GM23338 (cell line): ENCODE results near the gene TNFAIP3. TPM values are rescaled to one million over a fixed set of nuclear protein-coding genes. Genes with fewer than 3 reads are reported as not detected.
A peak's percentile ranks its signal among the peaks of the same experiment; 100 is the strongest.

Source experiments
- ATAC-seq: fragments of 200-7000 bp; cut with Tn5 transposase; 3 replicates; pipeline ENCODE4 v1.9.1; 2020
- DNase-seq: peaks from one replicate; pipeline ENCODE4 v3.0.0-alpha.2; 2015; ENCODE audit warnings: low spot score
- H2AFZ ChIP-seq: fragments of 200-600 bp; sonication (generic); 2 replicates; pipeline ENCODE4 v1.8.0; 2016; ENCODE audit warnings: antibody characterized with exemption, mild to moderate bottlenecking, moderate library complexity
- H3F3A ChIP-seq: fragments of 200-600 bp; sonication (generic); replicated peaks from 2 replicates; pipeline ENCODE4 v1.8.0; 2017; ENCODE audit warnings: antibody characterized with exemption, mixed run types, low read depth
- H3K27ac ChIP-seq: fragments of 200-600 bp; sonication (generic); 2 replicates; pipeline ENCODE4 v1.6.1; 2016; ENCODE audit warnings: low read depth
- H3K27me3 ChIP-seq: fragments of 200-600 bp; sonication (generic); 2 replicates; pipeline ENCODE4 v1.8.0; 2016; ENCODE audit warnings: mild to moderate bottlenecking, mixed run types, moderate library complexity; ENCODE audit not compliant: insufficient read depth
- H3K36me3 ChIP-seq: fragments of 200-600 bp; sonication (generic); 2 replicates; pipeline ENCODE4 v1.8.0; 2016; ENCODE audit warnings: mild to moderate bottlenecking; ENCODE audit not compliant: insufficient read depth
- H3K4me1 ChIP-seq: fragments of 200-600 bp; sonication (generic); 2 replicates; pipeline ENCODE4 v1.8.0; 2016; ENCODE audit warnings: mild to moderate bottlenecking, moderate library complexity; ENCODE audit not compliant: insufficient read depth
- H3K4me2 ChIP-seq: fragments of 200-600 bp; sonication (generic); 2 replicates; pipeline ENCODE4 v1.7.1; 2017; ENCODE audit warnings: mixed run types
- H3K4me3 ChIP-seq: fragments of 200-600 bp; sonication (generic); 2 replicates; pipeline ENCODE4 v1.6.1; 2016; ENCODE audit warnings: mixed run types
- H3K79me2 ChIP-seq: fragments of 200-600 bp; sonication (generic); replicated peaks from 2 replicates; pipeline ENCODE4 v1.8.0; 2017; ENCODE audit warnings: mild to moderate bottlenecking; ENCODE audit not compliant: insufficient read depth
- H3K9me2 ChIP-seq: fragments of 200-600 bp; sonication (generic); 2 replicates; pipeline ENCODE4 v1.8.0; 2017; ENCODE audit not compliant: insufficient read depth
- H4K20me1 ChIP-seq: fragments of 200-600 bp; sonication (generic); replicated peaks from 2 replicates; pipeline ENCODE4 v1.8.0; 2017; ENCODE audit warnings: mild to moderate bottlenecking; ENCODE audit not compliant: insufficient read depth
- H3K27ac Mint-ChIP-seq: 2 replicates; pipeline ENCODE4 v1.8.0; 2020; ENCODE audit warnings: inconsistent platforms, mild to moderate bottlenecking, moderate library complexity, mixed read lengths
- H3K27me3 Mint-ChIP-seq: 3 replicates; pipeline ENCODE4 v1.8.0; 2022; ENCODE audit warnings: low read depth, mild to moderate bottlenecking, moderate library complexity, mixed read lengths, inconsistent platforms; ENCODE audit not compliant: insufficient read depth, poor library complexity
- H3K36me3 Mint-ChIP-seq: 3 replicates; pipeline ENCODE4 v1.8.0; 2021; ENCODE audit warnings: low read depth, mild to moderate bottlenecking, inconsistent platforms, moderate library complexity, mixed read lengths
- H3K4me1 Mint-ChIP-seq: 3 replicates; pipeline ENCODE4 v1.8.0; 2020; ENCODE audit warnings: mild to moderate bottlenecking, inconsistent platforms, mixed read lengths
- H3K4me3 Mint-ChIP-seq: 3 replicates; pipeline ENCODE4 v1.8.0; 2021; ENCODE audit warnings: moderate library complexity, mild to moderate bottlenecking, inconsistent platforms, mixed read lengths
- H3K9me3 Mint-ChIP-seq: 3 replicates; pipeline ENCODE4 v1.8.0; 2020; ENCODE audit warnings: moderate library complexity, mild to moderate bottlenecking, inconsistent platforms, mixed read lengths
- CREB1 ChIP-seq: fragments of 250-450 bp; sonication (Bioruptor Pico); IDR thresholded peaks from 2 replicates; pipeline ENCODE4 v1.5.0; 2020; ENCODE audit warnings: low read depth, mild to moderate bottlenecking, moderate library complexity
- CTCF ChIP-seq, 2 experiments: fragments of 200-600 bp in 1 of 2; sonication (generic) in 1 of 2; conservative IDR thresholded peaks; 2 replicates each; pipeline versions ENCODE4 v1.5.1 to v1.6.1; 2016 to 2017; ENCODE audit warnings: antibody characterized with exemption in 2 of 2, low read depth in 2 of 2, mild to moderate bottlenecking in 2 of 2, moderate library complexity in 1 of 2
- ETS1 ChIP-seq: IDR thresholded peaks from 2 replicates; pipeline ENCODE4 v1.6.1; 2016; ENCODE audit warnings: antibody characterized with exemption
- EZH2 ChIP-seq: fragments of 200-600 bp; sonication (generic); IDR thresholded peaks from one replicate; pipeline ENCODE4 v1.8.0; 2017; ENCODE audit warnings: antibody characterized with exemption, mild to moderate bottlenecking, low read depth; ENCODE audit not compliant: unreplicated experiment
- EZH2phosphoT487 ChIP-seq: fragments of 200-600 bp; sonication (generic); IDR thresholded peaks from one replicate; pipeline ENCODE4 v1.8.1; 2018; ENCODE audit warnings: antibody characterized with exemption; ENCODE audit not compliant: unreplicated experiment
- JUNB ChIP-seq: IDR thresholded peaks from one replicate; pipeline ENCODE4 v1.6.1; 2016; ENCODE audit warnings: antibody characterized with exemption; ENCODE audit not compliant: unreplicated experiment
- NANOG ChIP-seq: IDR thresholded peaks from 2 replicates; pipeline ENCODE4 v1.6.1; 2016; ENCODE audit warnings: antibody characterized with exemption, borderline replicate concordance
- POLR2AphosphoS5 ChIP-seq: IDR thresholded peaks from 2 replicates; pipeline ENCODE4 v1.6.1; 2016; ENCODE audit warnings: antibody characterized with exemption, low read depth
- REST ChIP-seq: IDR thresholded peaks from one replicate; pipeline ENCODE4 v1.6.1; 2018; ENCODE audit warnings: antibody characterized with exemption; ENCODE audit not compliant: unreplicated experiment
- STAT1 ChIP-seq: IDR thresholded peaks from one replicate; pipeline ENCODE4 v1.6.1; 2016; ENCODE audit warnings: antibody characterized with exemption; ENCODE audit not compliant: unreplicated experiment
- ZNF114 ChIP-seq: fragments of 250-450 bp; sonication (Bioruptor Pico); IDR thresholded peaks from 2 replicates; pipeline ENCODE4 v1.5.0; 2020; ENCODE audit warnings: mild to moderate bottlenecking, moderate library complexity
- ZNF331 ChIP-seq: fragments of 250-450 bp; sonication (Bioruptor Pico); IDR thresholded peaks from 2 replicates; pipeline ENCODE4 v1.5.0; 2020; ENCODE audit warnings: low read depth, mild to moderate bottlenecking, moderate library complexity
- ZNF462 ChIP-seq: fragments of 250-450 bp; sonication (Bioruptor Pico); IDR thresholded peaks from 2 replicates; pipeline ENCODE4 v1.5.0; 2020; ENCODE audit warnings: mild to moderate bottlenecking, moderate library complexity
- polyA plus RNA-seq: library from polyadenylated mRNA; unstranded; fragments of >200 nt; fragmentation: Nextera tagmentation; extraction: Ambion mirVana; gene quantifications from 2 replicates; pipeline ENCODE4 v1.2.1, GENCODE V29; 2016
- total RNA-seq: library from RNA; depleted of rRNA; stranded (reverse); fragments of >200 nt; shearing (Covaris generic); gene quantifications from 2 replicates; pipeline ENCODE4 v1.2.3, GENCODE V29; 2014

TNFAIP3 gene
- total and polyA plus RNA-seq, 2 experiments from 2014 or later, result 2.1 to 2.3 TPM

GRCh38 chr6:137870744-137871247 is 3.7 kb downstream of the TNFAIP3 start:
- TF ChIP-seq CREB1 (CRISPR knock-in tag) (no peak), ZNF462 (CRISPR knock-in tag) (no peak), NANOG (no peak), JUNB (no peak), EZH2phosphoT487 (no peak), STAT1 (no peak), ZNF114 (CRISPR knock-in tag) (no peak), ETS1 (no peak), REST (no peak), EZH2 (no peak), POLR2AphosphoS5 (no peak), ZNF331 (CRISPR knock-in tag) (no peak), CTCF (conservative IDR thresholded peaks at IDR 0.05; ENCODE audit: low read depth in 2 of 2) (no peak)
- no peak overlapping the region for H3K4me2 ChIP-seq
- no peaks in the 10 kb centered on the region for H3K36me3 ChIP-seq
- ATAC-seq, result no peak
- no peak overlapping the region for H2AFZ ChIP-seq
- Mint-ChIP-seq H3K4me3 (no peak overlapping the region), H3K27ac (no peak overlapping the region), H3K27me3 (peaks cover 15% of the 10 kb centered on the region), H3K36me3 (no peaks in the 10 kb centered on the region), H3K9me3 (no peaks in the 10 kb centered on the region), H3K4me1 (peaks cover 15% of the 10 kb centered on the region; the same call in 2 of the 3 replicates)
- DNase-seq, result peak; percentile 28
- peaks cover 11% of the 10 kb centered on the region for H3K4me1 ChIP-seq
- 0 out of 2 replicates have a peak, but pooled peaks cover 5% of the 10 kb centered on the region for H3K9me2 ChIP-seq
- no peaks in the 10 kb centered on the region for H3F3A ChIP-seq
- H3K27me3 ChIP-seq, result peaks cover 20% of the 10 kb centered on the region
- no peak overlapping the region for H3K4me3 ChIP-seq
- H3K27ac ChIP-seq, result no peak overlapping the region
- 0 out of 2 replicates have a peak, but pooled peaks cover 4% of the 10 kb centered on the region for H4K20me1 ChIP-seq
- no peaks in the 10 kb centered on the region for H3K79me2 ChIP-seq
